Fibroblast of pulmonary artery (primary cell): ENCODE measurements around the gene BCAS4.

ENCODE experiments used
- DNase-seq: peaks from one replicate; pipeline ENCODE4 v3.0.0-alpha.2; 2010; ENCODE audit warnings: low read depth
- H3K4me3 ChIP-seq: replicated peaks from 2 replicates; pipeline ENCODE4 v1.5.1; 2011; ENCODE audit warnings: low read depth, mild to moderate bottlenecking, control low read depth, low read length, moderate library complexity
- TF ChIP-seq, protein P1 (sequence below): IDR thresholded peaks from 2 replicates; pipeline ENCODE4 v1.5.1; 2011; ENCODE audit warnings: mild to moderate bottlenecking, control low read depth, low read length, inconsistent platforms; ENCODE audit errors: missing control alignments

BCAS4 gene

DNA sequence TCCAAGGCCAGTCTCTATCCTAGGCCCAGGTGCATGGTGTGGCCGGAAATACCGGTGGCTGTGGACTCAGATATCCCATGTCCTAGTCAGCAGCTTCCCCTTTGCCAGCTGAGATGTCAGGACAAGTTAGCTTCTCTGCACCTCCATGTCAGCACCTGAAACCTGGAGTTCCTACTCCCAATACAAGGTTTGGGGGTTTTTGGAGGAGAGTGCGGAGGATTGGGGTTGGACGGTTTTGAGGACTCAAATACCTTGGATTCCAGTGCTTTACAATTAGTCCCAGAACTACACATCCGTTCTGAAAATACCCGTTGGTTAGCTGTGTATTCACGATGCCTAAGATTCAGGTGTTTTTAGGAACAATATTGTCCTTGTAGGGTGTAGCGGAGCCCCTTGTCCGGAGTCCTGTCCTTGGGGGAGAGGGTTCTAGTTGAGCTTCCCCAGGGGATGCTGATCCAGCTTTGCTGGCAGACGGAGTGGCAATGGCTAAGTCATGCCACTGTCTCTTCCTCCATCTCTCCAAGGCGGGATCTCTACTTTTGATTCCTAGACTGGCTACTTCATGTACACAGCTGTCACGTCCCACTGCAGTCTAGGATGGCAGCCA, 91.4 kb downstream of the BCAS4 start:
- TF ChIP-seq, protein P1, sequence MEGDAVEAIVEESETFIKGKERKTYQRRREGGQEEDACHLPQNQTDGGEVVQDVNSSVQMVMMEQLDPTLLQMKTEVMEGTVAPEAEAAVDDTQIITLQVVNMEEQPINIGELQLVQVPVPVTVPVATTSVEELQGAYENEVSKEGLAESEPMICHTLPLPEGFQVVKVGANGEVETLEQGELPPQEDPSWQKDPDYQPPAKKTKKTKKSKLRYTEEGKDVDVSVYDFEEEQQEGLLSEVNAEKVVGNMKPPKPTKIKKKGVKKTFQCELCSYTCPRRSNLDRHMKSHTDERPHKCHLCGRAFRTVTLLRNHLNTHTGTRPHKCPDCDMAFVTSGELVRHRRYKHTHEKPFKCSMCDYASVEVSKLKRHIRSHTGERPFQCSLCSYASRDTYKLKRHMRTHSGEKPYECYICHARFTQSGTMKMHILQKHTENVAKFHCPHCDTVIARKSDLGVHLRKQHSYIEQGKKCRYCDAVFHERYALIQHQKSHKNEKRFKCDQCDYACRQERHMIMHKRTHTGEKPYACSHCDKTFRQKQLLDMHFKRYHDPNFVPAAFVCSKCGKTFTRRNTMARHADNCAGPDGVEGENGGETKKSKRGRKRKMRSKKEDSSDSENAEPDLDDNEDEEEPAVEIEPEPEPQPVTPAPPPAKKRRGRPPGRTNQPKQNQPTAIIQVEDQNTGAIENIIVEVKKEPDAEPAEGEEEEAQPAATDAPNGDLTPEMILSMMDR, result no peak
- H3K4me3 ChIP-seq, result no peak overlapping the region
- DNase-seq, result no peak

DNA sequence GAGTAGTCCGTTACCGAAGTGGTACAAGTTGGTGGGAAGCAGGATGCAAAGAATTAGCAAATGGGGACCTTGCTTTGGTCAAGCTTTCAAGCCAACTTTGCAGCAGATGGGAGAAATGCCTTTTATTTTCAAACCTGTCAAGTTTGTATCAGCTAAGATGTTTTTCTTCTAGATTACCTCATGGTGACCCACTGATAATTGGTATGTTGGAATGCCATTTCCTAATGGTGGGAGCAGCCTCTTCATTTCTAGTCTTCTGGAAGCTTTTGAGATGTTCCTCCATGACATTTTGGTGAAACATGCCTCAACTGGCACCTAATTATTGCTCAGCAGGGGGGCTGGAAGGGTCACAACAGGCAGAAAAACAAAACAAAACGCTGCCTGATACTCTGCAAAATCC, 92.7 kb downstream of the BCAS4 start:
- no peak overlapping the region for H3K4me3 ChIP-seq
- TF ChIP-seq, protein P1, result no peak
- no peak for DNase-seq

- TF ChIP-seq, protein P1, result no peak
- no peak overlapping the region for H3K4me3 ChIP-seq
- DNase-seq, result no peak
These were observed 96.3 kb downstream of the BCAS4 start for GRCh38 chr20:50891138-50891537.

DNA sequence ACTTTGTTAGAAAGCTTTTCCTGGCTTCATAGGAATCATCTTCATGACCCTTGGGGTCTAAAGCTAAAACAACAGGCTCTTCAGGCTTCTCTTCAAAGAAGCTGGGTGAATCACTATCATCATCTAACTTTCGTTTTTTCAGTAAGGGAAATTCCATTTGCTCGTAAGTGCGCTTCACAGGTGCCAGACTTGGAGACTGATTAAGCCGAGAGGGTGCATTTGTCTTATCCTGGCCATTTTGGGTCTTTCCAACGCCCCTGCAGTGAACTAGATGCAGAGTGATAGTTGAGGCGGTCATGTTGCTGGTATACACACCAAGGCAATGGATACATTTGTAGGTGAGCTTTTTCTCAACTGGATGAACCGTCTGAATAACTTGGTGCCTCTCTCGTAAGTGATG, 97.5 kb downstream of the BCAS4 start:
- H3K4me3 ChIP-seq, result no peak overlapping the region
- no peak for DNase-seq
- TF ChIP-seq, protein P1, result no peak

- TF ChIP-seq, protein P1, result no peak
- no peak overlapping the region for H3K4me3 ChIP-seq
- DNase-seq, result no peak
These were observed 98.8 kb downstream of the BCAS4 start for GRCh38 chr20:50893620-50894019.

DNA sequence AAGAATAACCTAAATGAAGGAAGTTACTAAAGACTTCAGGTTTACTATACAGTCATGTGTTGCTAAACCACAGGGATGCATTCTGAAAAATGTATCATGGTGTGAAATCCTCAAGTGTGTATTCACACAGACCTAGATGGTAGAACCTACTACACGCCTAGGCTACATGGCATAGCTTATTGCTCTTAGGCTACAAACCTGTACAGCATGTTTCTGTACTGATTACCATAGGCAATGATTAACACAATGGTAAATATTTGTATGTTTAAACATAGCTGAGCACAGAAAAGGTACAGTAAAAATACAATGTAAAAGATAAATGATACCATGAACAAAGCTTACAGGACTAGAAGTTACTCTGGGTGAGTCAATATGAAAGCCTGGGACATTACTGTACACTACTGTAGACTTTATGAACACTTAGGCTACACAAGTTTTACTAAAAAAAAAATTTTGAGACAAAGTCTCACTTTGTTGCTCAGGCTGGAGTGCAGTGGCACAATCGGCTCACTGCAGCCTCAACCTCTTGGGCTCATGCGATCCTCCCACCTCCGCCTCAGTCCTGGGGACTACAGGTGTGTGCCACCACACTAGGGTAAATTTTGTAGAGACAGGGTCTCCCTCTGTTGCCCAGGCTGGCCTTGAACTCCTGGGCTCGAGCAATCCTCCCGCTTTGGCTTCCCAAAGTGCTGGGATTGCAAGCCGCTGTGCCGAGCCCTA, 100.4 kb downstream of the BCAS4 start:
- TF ChIP-seq, protein P1, result no peak
- no peak for DNase-seq
- H3K4me3 ChIP-seq, result no peak overlapping the region

- TF ChIP-seq, protein P1, result no peak
- no peak for DNase-seq
- no peak overlapping the region for H3K4me3 ChIP-seq
These were observed 103.6 kb downstream of the BCAS4 start for GRCh38 chr20:50898475-50898874.
